Inflammatory macrophage treated with lipopolysaccharide for 1 hour (primary cell): Measurements from ENCODE around the gene IGFBP2.

Experiments used
- DNase-seq, 2 donors: peaks; one replicate each; pipeline ENCODE4 v3.0.0-alpha.2; 2020 to 2022

Gene IGFBP2

GRCh38 chr2:216644842-216645635, 11.8 kb downstream of the IGFBP2 start:
- no peak for DNase-seq

GRCh38 chr2:216645636-216645950, 12.4 kb downstream of the IGFBP2 start:
- DNase-seq, result no peak

GRCh38 chr2:216646116-216646515, 12.9 kb downstream of the IGFBP2 start:
- no peak for DNase-seq

- no peak for DNase-seq
Measured at GRCh38 chr2:216648105-216648504, 14.9 kb downstream of the IGFBP2 start.

- DNase-seq, result no peak
Measured at GRCh38 chr2:216649574-216649973, 16.4 kb downstream of the IGFBP2 start.

- DNase-seq, result no peak
Measured at GRCh38 chr2:216650626-216651257, 17.5 kb downstream of the IGFBP2 start.

GRCh38 chr2:216651351-216651881, 18.2 kb downstream of the IGFBP2 start:
- DNase-seq, result peak; percentile 26 to 60

- DNase-seq, result no peak
Measured at GRCh38 chr2:216652566-216652965, 19.3 kb downstream of the IGFBP2 start.

- no peak for DNase-seq
Measured at GRCh38 chr2:216653093-216653799, 20.0 kb downstream of the IGFBP2 start.

GRCh38 chr2:216653931-216654365, 20.7 kb downstream of the IGFBP2 start:
- no peak for DNase-seq

GRCh38 chr2:216654528-216655052, 21.4 kb downstream of the IGFBP2 start:
- no peak for DNase-seq

- DNase-seq, result no peak
Measured at GRCh38 chr2:216657086-216657855, 24.1 kb downstream of the IGFBP2 start.

- no peak for DNase-seq
Measured at GRCh38 chr2:216657980-216658379, 24.8 kb downstream of the IGFBP2 start.

GRCh38 chr2:216658757-216659156, 25.5 kb downstream of the IGFBP2 start:
- DNase-seq, result no peak

GRCh38 chr2:216659276-216659675, 26.1 kb downstream of the IGFBP2 start:
- DNase-seq, result no peak

- no peak for DNase-seq
Measured at GRCh38 chr2:216660496-216660895, 27.3 kb downstream of the IGFBP2 start.

- DNase-seq, result no peak
Measured at GRCh38 chr2:216661051-216661450, 27.8 kb downstream of the IGFBP2 start.

- no peak for DNase-seq
Measured at GRCh38 chr2:216661639-216662375, 28.6 kb downstream of the IGFBP2 start.

- no peak for DNase-seq
Measured at GRCh38 chr2:216663106-216663505, 29.9 kb downstream of the IGFBP2 start.

- no peak for DNase-seq
Measured at GRCh38 chr2:216663846-216664245, 30.6 kb downstream of the IGFBP2 start.

GRCh38 chr2:216664593-216665034, 31.4 kb downstream of the IGFBP2 start:
- no peak for DNase-seq

GRCh38 chr2:216665242-216665641, 32.0 kb downstream of the IGFBP2 start:
- no peak for DNase-seq
